ELF-1 (cell line): ENCODE data around the gene YEATS2.

ENCODE experiments used
- DNase-seq: peaks from one replicate; pipeline ENCODE4 v3.0.0-alpha.2; 2016; ENCODE audit warnings: low read depth, low spot score

YEATS2 gene

GRCh38 chr3:183833516-183833915, 135.9 kb downstream of the YEATS2 start:
- DNase-seq, result no peak

DNA sequence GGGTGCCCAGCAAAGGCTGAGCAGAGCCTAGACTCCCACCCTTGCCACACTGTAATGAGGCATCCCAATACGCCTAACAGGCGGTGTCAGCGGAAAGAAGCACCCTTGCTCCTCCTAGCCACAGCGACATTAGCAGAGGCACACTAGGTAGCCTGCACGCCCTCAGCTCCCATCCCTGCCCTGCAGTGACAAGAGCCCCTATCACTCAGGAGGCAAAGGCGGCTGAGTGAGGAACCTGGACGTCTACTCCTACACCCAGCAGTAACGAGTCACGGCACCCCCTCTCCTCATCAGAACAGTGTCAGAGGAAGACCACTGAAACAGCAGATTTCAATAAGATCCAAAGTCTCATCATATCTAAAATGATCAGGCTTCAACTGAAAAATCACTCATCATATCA, 139.8 kb downstream of the YEATS2 start:
- no peak for DNase-seq

GRCh38 chr3:183837894-183838293, 140.3 kb downstream of the YEATS2 start:
- DNase-seq, result no peak

GRCh38 chr3:183839751-183840150, 142.2 kb downstream of the YEATS2 start:
- DNase-seq, result no peak

- no peak for DNase-seq
Measured at GRCh38 chr3:183844606-183845005, 147.0 kb downstream of the YEATS2 start.

DNA sequence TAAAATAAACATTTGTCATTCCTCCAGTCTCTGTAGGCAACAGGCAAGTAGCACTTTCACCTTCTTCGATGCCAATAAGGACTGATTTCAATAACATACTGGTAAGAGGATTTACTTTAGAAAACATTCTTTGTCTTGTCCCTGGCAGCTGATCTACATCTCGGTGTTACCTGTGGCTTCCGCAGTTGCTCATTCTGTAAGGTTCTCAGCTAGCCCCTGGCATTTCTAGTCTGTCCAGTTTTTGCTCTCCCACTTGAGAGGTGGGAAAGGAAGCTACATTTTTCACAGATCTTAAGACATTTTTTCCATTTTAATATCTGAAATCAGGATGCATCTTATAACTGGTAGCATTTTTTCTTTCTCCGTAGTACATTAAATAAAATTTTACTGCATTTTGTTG, 147.5 kb downstream of the YEATS2 start:
- no peak for DNase-seq

GRCh38 chr3:183845608-183846288, 148.2 kb downstream of the YEATS2 start:
- DNase-seq, result no peak

- no peak for DNase-seq
Measured at GRCh38 chr3:183854318-183855035, 156.9 kb downstream of the YEATS2 start.

GRCh38 chr3:183857863-183858262, 160.3 kb downstream of the YEATS2 start:
- DNase-seq, result no peak
